Mucosa of descending colon (tissue), 3 donors: Measurements from ENCODE around the gene FAM78A. TPM values are rescaled to one million over a fixed set of nuclear protein-coding genes. Genes with fewer than 3 reads are reported as not detected.
A peak's percentile ranks its signal among the peaks of the same experiment; 100 is the strongest.

Experiments used
- ATAC-seq: fragments of 200-7000 bp; cut with Tn5 transposase; one replicate; pipeline ENCODE4 v1.9.1; 2020; ENCODE audit warnings: mild to moderate bottlenecking, moderate library complexity
- DNase-seq, 3 donors: peaks; one replicate each; pipeline ENCODE4 v3.0.0-alpha.2; 2020
- H3K36me3 ChIP-seq: fragments of 200-600 bp; one replicate; pipeline ENCODE4 v1.8.0; 2021; ENCODE audit warnings: low read depth, mild to moderate bottlenecking
- H3K4me1 ChIP-seq: fragments of 200-600 bp; one replicate; pipeline ENCODE4 v1.8.0; 2021; ENCODE audit warnings: low read depth, mild to moderate bottlenecking
- H3K4me3 ChIP-seq: fragments of 200-600 bp; one replicate; pipeline ENCODE4 v1.8.0; 2021; ENCODE audit warnings: mild to moderate bottlenecking
- H3K9me3 ChIP-seq: fragments of 200-600 bp; one replicate; pipeline ENCODE4 v1.8.0; 2021; ENCODE audit warnings: mild to moderate bottlenecking
- CTCF ChIP-seq: fragments of 200-600 bp; IDR thresholded peaks from one replicate; pipeline ENCODE4 v1.8.0; 2022; ENCODE audit warnings: antibody characterized with exemption, mild to moderate bottlenecking
- intact Hi-C, 2 donors: fragments of 100-400 bp; cut with DNase I in 1 of 2; cut with micrococcal nuclease in 1 of 2; formaldehyde crosslinking; loops; one replicate each; pipeline versions ENCODE4 v1.11.0 to v1.11.1; 2022; cut with DNase I, micrococcal nuclease
- total RNA-seq, 3 donors: library from RNA; stranded (reverse); fragmentation: NEBNext Ultra II Directional in 2 of 3; extraction: Animal tissue kit (Norgen Biotek cat#: 25700) in 2 of 3; gene quantifications; one replicate each; pipeline versions ENCODE4 v1.2.1 to v1.2.4, GENCODE V29; 2021 to 2023
- donor health status: DM: no; HTN: no; CAD: no; lungs with moderate emphysema.
- donor health status: DM: no; HTN: no; CAD: no.
- donor health status: DM: no; HTN: yes; CAD: no.

FAM78A gene
- total RNA-seq, 3 donors from 2014 or later = 1.4 to 3.9 (median 2.9) TPM

- H3K4me3 ChIP-seq = no peak overlapping the region
- TF ChIP-seq CTCF = no peak
- intact Hi-C loops = no loop called here
Measured at GRCh38 chr9:131237931-131238401, 38.3 kb downstream of the FAM78A start.

GRCh38 chr9:131237291-131237690 is 39.0 kb downstream of the FAM78A start:
- intact Hi-C loops = no loop called here
- Histone ChIP-seq H3K4me1 (peaks cover 9% of the 10 kb centered on the region), H3K36me3 (no peaks in the 10 kb centered on the region), H3K9me3 (no peaks in the 10 kb centered on the region), H3K4me3 (no peak overlapping the region)
- ATAC-seq = no peak
- no peak for DNase-seq
- no peak for TF ChIP-seq CTCF

More at GRCh38 chr9:131237931-131238401, 38.3 kb downstream of the FAM78A start:
- Histone ChIP-seq H3K9me3 (no peaks in the 10 kb centered on the region), H3K36me3 (no peaks in the 10 kb centered on the region), H3K4me1 (peaks cover 9% of the 10 kb centered on the region)
- ATAC-seq (peak; percentile 92), DNase-seq (peak; percentile 81 to 88 (median 84))

GRCh38 chr9:131236761-131237160 is 39.5 kb downstream of the FAM78A start:
- ATAC-seq = no peak
- TF ChIP-seq CTCF = no peak
- intact Hi-C loops = no loop called here

GRCh38 chr9:131236161-131236560 is 40.1 kb downstream of the FAM78A start:
- no peak for ATAC-seq
- TF ChIP-seq CTCF = no peak
- H3K4me3 ChIP-seq = no peak overlapping the region
- H3K9me3 ChIP-seq = no peaks in the 10 kb centered on the region
- intact Hi-C loops = no loop called here
- H3K4me1 ChIP-seq = peaks cover 9% of the 10 kb centered on the region
- peaks cover 7% of the 10 kb centered on the region for H3K36me3 ChIP-seq
- DNase-seq = no peak

More at GRCh38 chr9:131236761-131237160, 39.5 kb downstream of the FAM78A start:
- Histone ChIP-seq H3K9me3 (no peaks in the 10 kb centered on the region), H3K4me3 (no peak overlapping the region), H3K4me1 (peaks cover 9% of the 10 kb centered on the region), H3K36me3 (peaks cover 3% of the 10 kb centered on the region)
- DNase-seq = no peak

- Histone ChIP-seq H3K4me3 (no peak overlapping the region), H3K9me3 (no peaks in the 10 kb centered on the region), H3K36me3 (peaks cover 7% of the 10 kb centered on the region), H3K4me1 (peaks cover 9% of the 10 kb centered on the region)
- ATAC-seq (no peak), DNase-seq (no peak)
- intact Hi-C loops = no loop called here
- TF ChIP-seq CTCF = no peak
Measured at GRCh38 chr9:131235480-131235851, 40.8 kb downstream of the FAM78A start.
